Gastrocnemius medialis (tissue), 4 donors: Measurements from ENCODE around the gene MMP25.

Source experiments
- POLR2A ChIP-seq, 2 donors: fragments of 450-650 bp; IDR thresholded peaks; one replicate each; pipeline ENCODE4 v1.6.1; 2017; ENCODE audit warnings: antibody characterized with exemption in 2 of 2, mild to moderate bottlenecking in 2 of 2, moderate library complexity in 2 of 2
- TF ChIP-seq, protein P1 (sequence below), 5 experiments: fragments of 450-650 bp in 3 of 5; fragments of 200-600 bp in 2 of 5; sonication (generic) in 2 of 5; IDR thresholded peaks in 4 of 5; conservative IDR thresholded peaks in 1 of 5; 1 replicate in 4 of 5; 2 replicates in 1 of 5; pipeline ENCODE4 v1.5.1; 2016 to 2019; ENCODE audit warnings: antibody characterized with exemption in 5 of 5, mild to moderate bottlenecking in 3 of 5, moderate library complexity in 3 of 5

DNA sequence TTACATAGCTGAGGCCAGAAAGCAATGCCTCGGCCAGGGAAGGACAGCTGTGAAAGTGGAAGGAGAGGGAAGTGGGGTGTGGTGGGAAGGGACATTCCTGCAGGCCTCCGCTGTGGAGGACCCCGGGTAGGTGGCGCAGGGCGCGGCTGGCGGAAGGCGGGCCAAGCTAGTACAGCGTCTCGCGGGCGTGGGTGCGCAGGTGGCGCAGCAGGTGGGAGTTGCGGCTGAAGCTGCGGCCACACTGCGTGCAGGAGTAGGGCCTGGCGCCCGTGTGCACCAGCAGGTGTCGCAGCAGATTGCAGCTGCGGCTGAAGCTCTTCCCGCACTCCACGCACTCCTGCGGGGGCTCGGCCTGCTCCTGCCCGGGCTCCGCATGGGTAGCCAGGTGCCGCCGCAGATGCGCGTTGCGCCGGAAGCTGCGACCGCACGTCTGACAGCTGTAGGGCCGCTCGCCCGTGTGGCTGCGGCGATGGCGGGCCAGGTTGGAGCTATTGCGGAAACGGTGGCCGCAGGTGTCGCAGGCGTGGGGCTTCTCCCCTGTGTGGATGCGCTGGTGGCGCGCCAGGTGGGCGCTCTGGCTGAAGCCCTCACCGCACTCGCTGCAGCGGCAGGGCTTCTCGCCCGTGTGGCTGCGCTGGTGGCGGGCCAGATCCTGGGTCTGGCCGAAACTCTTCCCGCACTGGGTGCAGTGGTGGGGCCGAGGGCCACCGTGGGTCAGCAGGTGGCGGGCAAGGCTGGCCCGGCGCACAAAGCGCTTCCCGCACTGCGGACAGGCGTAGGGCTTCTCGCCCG is 42.8 kb downstream of the MMP25 start:
- TF ChIP-seq, protein P1, sequence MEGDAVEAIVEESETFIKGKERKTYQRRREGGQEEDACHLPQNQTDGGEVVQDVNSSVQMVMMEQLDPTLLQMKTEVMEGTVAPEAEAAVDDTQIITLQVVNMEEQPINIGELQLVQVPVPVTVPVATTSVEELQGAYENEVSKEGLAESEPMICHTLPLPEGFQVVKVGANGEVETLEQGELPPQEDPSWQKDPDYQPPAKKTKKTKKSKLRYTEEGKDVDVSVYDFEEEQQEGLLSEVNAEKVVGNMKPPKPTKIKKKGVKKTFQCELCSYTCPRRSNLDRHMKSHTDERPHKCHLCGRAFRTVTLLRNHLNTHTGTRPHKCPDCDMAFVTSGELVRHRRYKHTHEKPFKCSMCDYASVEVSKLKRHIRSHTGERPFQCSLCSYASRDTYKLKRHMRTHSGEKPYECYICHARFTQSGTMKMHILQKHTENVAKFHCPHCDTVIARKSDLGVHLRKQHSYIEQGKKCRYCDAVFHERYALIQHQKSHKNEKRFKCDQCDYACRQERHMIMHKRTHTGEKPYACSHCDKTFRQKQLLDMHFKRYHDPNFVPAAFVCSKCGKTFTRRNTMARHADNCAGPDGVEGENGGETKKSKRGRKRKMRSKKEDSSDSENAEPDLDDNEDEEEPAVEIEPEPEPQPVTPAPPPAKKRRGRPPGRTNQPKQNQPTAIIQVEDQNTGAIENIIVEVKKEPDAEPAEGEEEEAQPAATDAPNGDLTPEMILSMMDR (IDR thresholded peaks at IDR 0.05 in 4 of 5, conservative IDR thresholded peaks at IDR 0.05 in 1 of 5), result no peak
- no peak for TF ChIP-seq POLR2A (IDR thresholded peaks at IDR 0.05)
